WTC11 (cell line): ENCODE results near the gene DRC3. TPM values are rescaled to one million over a fixed set of nuclear protein-coding genes. Genes with fewer than 3 reads are reported as not detected.

Experiments
- ATAC-seq: fragments of 200-7000 bp; cut with Tn5 transposase; 2 replicates; pipeline ENCODE4 v1.10.0; 2021; ENCODE audit warnings: mild to moderate bottlenecking, moderate library complexity
- CTCF ChIA-PET: fragments of 300-600 bp; sonication (Branson Sonifier 250); formaldehyde crosslinking; loops from one replicate; lab custom pipeline; 2021; ENCODE audit warnings: antibody characterized with exemption; lab: Charles Lee
- POLR2A ChIA-PET: fragments of 350-600 bp; sonication (Branson Sonifier 250); formaldehyde crosslinking; loops from one replicate; lab custom pipeline; 2021; ENCODE audit warnings: antibody characterized with exemption; lab: Charles Lee
- DNase-seq: peaks from one replicate; pipeline ENCODE4 v3.0.0; 2021; ENCODE audit warnings: low spot score
- H3K27ac Mint-ChIP-seq: 2 replicates; pipeline ENCODE4 v1.8.0; 2021; ENCODE audit warnings: mixed read lengths
- H3K27me3 Mint-ChIP-seq: 2 replicates; pipeline ENCODE4 v1.8.0; 2021; ENCODE audit warnings: low read depth, mild to moderate bottlenecking, moderate library complexity, mixed read lengths
- H3K36me3 Mint-ChIP-seq: 2 replicates; pipeline ENCODE4 v1.8.0; 2021; ENCODE audit warnings: mixed read lengths
- H3K4me1 Mint-ChIP-seq: 2 replicates; pipeline ENCODE4 v1.8.0; 2022; ENCODE audit warnings: mixed read lengths
- H3K4me3 Mint-ChIP-seq: 2 replicates; pipeline ENCODE4 v1.8.0; 2021; ENCODE audit warnings: mild to moderate bottlenecking, moderate library complexity, mixed read lengths
- H3K9me3 Mint-ChIP-seq: 2 replicates; pipeline ENCODE4 v1.8.0; 2021; ENCODE audit warnings: mixed read lengths
- ELF4 ChIP-seq: sonication (generic); formaldehyde crosslinking; IDR thresholded peaks from 2 replicates; pipeline ENCODE4 v1.8.1; 2022; ENCODE audit warnings: low read depth, mild to moderate bottlenecking, moderate library complexity, missing genetic modification reagents
- EMX1 ChIP-seq: fragments of 250-450 bp; sonication (Bioruptor Pico); IDR thresholded peaks from 2 replicates; pipeline ENCODE4 v1.8.0; 2021; ENCODE audit warnings: mild to moderate bottlenecking
- FOXK1 ChIP-seq: sonication (generic); formaldehyde crosslinking; IDR thresholded peaks from 2 replicates; pipeline ENCODE4 v1.8.0; 2022; ENCODE audit warnings: mild to moderate bottlenecking, moderate library complexity, missing genetic modification reagents
- GTF2I ChIP-seq: fragments of 250-450 bp; sonication (Bioruptor Pico); conservative IDR thresholded peaks from 2 replicates; pipeline ENCODE4 v1.4.0; 2021; ENCODE audit warnings: mild to moderate bottlenecking
- JUN ChIP-seq: sonication (generic); formaldehyde crosslinking; IDR thresholded peaks from 2 replicates; pipeline ENCODE4 v1.8.0; 2023; ENCODE audit warnings: mild to moderate bottlenecking, missing genetic modification reagents
- MYBL2 ChIP-seq: sonication (generic); formaldehyde crosslinking; IDR thresholded peaks from 2 replicates; pipeline ENCODE4 v1.8.1; 2023; ENCODE audit warnings: mild to moderate bottlenecking, moderate library complexity, missing genetic modification reagents
- ZNF396 ChIP-seq: fragments of 250-450 bp; sonication (Bioruptor Pico); IDR thresholded peaks from 2 replicates; pipeline ENCODE4 v1.8.0; 2021; ENCODE audit warnings: mild to moderate bottlenecking, moderate library complexity, borderline replicate concordance
- total RNA-seq: library from RNA; stranded (reverse); gene quantifications from 3 replicates; pipeline ENCODE4 v1.2.3, GENCODE V29; 2021
- TF ChIP-seq, protein P1 (sequence below): fragments of 200-600 bp; IDR thresholded peaks from 2 replicates; pipeline ENCODE4 v1.8.0; 2022; ENCODE audit warnings: antibody characterized with exemption
- TF ChIP-seq, protein P2 (sequence below): fragments of 250-450 bp; sonication (Bioruptor Pico); IDR thresholded peaks from 2 replicates; pipeline ENCODE4 v2.1.2; 2022; ENCODE audit warnings: mild to moderate bottlenecking, moderate library complexity
- TF ChIP-seq, protein P3 (sequence below): sonication (generic); formaldehyde crosslinking; conservative IDR thresholded peaks from 2 replicates; pipeline ENCODE4 v1.8.1; 2022; ENCODE audit warnings: mild to moderate bottlenecking, missing genetic modification reagents
- TF ChIP-seq, protein P4 (sequence below): sonication (generic); formaldehyde crosslinking; IDR thresholded peaks from 2 replicates; pipeline ENCODE4 v1.8.0; 2022; ENCODE audit warnings: missing genetic modification reagents
- TF ChIP-seq, protein P5 (sequence below): sonication (generic); formaldehyde crosslinking; IDR thresholded peaks from 2 replicates; pipeline ENCODE4 v1.8.0; 2023; ENCODE audit warnings: mild to moderate bottlenecking, missing genetic modification reagents
- TF ChIP-seq, protein P6 (sequence below): sonication (generic); formaldehyde crosslinking; IDR thresholded peaks from 2 replicates; pipeline ENCODE4 v1.8.1; 2023; ENCODE audit warnings: mild to moderate bottlenecking, missing genetic modification reagents
- TF ChIP-seq, protein P7 (sequence below): fragments of 250-450 bp; sonication (Bioruptor Pico); IDR thresholded peaks from 2 replicates; pipeline ENCODE4 v1.9.0; 2021; ENCODE audit warnings: mild to moderate bottlenecking

The DRC3 gene
- total RNA-seq, 1 experiment from 2014 or later, result 0.42 TPM

DNA sequence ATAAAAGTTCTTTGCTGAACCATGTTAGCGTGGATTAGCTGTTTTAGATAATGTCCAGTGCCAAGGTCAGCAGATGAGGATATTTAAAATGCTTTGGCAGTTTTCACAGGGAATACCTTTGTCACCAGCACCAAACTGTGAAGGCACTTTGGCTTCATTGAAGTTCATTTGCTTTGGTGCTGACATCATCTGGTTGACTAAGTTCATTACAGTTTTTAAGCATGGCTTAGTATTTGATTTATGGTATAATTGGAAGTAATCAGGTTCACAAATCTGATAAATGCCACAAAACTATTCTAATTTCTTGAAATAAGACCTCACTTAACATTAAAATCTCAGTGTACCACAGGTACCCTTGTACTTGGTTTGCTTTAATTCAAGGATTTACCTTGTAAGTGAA lies 70.8 kb downstream of the DRC3 start:
- peaks cover 18% of the 10 kb centered on the region for H3K4me1 Mint-ChIP-seq
- H3K27ac Mint-ChIP-seq, result no peak overlapping the region
- H3K4me3 Mint-ChIP-seq, result no peak overlapping the region
- H3K27me3 Mint-ChIP-seq, result no peaks in the 10 kb centered on the region; the same call in 1 of the 2 replicates
- no peak for TF ChIP-seq MYBL2
- TF ChIP-seq, protein P1, sequence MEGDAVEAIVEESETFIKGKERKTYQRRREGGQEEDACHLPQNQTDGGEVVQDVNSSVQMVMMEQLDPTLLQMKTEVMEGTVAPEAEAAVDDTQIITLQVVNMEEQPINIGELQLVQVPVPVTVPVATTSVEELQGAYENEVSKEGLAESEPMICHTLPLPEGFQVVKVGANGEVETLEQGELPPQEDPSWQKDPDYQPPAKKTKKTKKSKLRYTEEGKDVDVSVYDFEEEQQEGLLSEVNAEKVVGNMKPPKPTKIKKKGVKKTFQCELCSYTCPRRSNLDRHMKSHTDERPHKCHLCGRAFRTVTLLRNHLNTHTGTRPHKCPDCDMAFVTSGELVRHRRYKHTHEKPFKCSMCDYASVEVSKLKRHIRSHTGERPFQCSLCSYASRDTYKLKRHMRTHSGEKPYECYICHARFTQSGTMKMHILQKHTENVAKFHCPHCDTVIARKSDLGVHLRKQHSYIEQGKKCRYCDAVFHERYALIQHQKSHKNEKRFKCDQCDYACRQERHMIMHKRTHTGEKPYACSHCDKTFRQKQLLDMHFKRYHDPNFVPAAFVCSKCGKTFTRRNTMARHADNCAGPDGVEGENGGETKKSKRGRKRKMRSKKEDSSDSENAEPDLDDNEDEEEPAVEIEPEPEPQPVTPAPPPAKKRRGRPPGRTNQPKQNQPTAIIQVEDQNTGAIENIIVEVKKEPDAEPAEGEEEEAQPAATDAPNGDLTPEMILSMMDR, result no peak
- TF ChIP-seq, protein P2, sequence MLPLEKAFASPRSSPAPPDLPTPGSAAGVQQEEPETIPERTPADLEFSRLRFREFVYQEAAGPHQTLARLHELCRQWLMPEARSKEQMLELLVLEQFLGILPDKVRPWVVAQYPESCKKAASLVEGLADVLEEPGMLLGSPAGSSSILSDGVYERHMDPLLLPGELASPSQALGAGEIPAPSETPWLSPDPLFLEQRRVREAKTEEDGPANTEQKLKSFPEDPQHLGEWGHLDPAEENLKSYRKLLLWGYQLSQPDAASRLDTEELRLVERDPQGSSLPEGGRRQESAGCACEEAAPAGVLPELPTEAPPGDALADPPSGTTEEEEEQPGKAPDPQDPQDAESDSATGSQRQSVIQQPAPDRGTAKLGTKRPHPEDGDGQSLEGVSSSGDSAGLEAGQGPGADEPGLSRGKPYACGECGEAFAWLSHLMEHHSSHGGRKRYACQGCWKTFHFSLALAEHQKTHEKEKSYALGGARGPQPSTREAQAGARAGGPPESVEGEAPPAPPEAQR (CRISPR knock-in tag), result no peak
- no peak for TF ChIP-seq ZNF396 (CRISPR knock-in tag)
- TF ChIP-seq, protein P3, sequence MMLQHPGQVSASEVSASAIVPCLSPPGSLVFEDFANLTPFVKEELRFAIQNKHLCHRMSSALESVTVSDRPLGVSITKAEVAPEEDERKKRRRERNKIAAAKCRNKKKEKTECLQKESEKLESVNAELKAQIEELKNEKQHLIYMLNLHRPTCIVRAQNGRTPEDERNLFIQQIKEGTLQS (CRISPR knock-in tag), result no peak
- no peak for TF ChIP-seq ELF4 (CRISPR knock-in tag)
- TF ChIP-seq, protein P4, sequence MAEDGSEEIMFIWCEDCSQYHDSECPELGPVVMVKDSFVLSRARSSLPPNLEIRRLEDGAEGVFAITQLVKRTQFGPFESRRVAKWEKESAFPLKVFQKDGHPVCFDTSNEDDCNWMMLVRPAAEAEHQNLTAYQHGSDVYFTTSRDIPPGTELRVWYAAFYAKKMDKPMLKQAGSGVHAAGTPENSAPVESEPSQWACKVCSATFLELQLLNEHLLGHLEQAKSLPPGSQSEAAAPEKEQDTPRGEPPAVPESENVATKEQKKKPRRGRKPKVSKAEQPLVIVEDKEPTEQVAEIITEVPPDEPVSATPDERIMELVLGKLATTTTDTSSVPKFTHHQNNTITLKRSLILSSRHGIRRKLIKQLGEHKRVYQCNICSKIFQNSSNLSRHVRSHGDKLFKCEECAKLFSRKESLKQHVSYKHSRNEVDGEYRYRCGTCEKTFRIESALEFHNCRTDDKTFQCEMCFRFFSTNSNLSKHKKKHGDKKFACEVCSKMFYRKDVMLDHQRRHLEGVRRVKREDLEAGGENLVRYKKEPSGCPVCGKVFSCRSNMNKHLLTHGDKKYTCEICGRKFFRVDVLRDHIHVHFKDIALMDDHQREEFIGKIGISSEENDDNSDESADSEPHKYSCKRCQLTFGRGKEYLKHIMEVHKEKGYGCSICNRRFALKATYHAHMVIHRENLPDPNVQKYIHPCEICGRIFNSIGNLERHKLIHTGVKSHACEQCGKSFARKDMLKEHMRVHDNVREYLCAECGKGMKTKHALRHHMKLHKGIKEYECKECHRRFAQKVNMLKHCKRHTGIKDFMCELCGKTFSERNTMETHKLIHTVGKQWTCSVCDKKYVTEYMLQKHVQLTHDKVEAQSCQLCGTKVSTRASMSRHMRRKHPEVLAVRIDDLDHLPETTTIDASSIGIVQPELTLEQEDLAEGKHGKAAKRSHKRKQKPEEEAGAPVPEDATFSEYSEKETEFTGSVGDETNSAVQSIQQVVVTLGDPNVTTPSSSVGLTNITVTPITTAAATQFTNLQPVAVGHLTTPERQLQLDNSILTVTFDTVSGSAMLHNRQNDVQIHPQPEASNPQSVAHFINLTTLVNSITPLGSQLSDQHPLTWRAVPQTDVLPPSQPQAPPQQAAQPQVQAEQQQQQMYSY (CRISPR knock-in tag), result no peak
- no peak for TF ChIP-seq JUN (CRISPR knock-in tag)
- TF ChIP-seq, protein P5, sequence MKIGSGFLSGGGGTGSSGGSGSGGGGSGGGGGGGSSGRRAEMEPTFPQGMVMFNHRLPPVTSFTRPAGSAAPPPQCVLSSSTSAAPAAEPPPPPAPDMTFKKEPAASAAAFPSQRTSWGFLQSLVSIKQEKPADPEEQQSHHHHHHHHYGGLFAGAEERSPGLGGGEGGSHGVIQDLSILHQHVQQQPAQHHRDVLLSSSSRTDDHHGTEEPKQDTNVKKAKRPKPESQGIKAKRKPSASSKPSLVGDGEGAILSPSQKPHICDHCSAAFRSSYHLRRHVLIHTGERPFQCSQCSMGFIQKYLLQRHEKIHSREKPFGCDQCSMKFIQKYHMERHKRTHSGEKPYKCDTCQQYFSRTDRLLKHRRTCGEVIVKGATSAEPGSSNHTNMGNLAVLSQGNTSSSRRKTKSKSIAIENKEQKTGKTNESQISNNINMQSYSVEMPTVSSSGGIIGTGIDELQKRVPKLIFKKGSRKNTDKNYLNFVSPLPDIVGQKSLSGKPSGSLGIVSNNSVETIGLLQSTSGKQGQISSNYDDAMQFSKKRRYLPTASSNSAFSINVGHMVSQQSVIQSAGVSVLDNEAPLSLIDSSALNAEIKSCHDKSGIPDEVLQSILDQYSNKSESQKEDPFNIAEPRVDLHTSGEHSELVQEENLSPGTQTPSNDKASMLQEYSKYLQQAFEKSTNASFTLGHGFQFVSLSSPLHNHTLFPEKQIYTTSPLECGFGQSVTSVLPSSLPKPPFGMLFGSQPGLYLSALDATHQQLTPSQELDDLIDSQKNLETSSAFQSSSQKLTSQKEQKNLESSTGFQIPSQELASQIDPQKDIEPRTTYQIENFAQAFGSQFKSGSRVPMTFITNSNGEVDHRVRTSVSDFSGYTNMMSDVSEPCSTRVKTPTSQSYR (CRISPR knock-in tag), result no peak
- TF ChIP-seq, protein P6, sequence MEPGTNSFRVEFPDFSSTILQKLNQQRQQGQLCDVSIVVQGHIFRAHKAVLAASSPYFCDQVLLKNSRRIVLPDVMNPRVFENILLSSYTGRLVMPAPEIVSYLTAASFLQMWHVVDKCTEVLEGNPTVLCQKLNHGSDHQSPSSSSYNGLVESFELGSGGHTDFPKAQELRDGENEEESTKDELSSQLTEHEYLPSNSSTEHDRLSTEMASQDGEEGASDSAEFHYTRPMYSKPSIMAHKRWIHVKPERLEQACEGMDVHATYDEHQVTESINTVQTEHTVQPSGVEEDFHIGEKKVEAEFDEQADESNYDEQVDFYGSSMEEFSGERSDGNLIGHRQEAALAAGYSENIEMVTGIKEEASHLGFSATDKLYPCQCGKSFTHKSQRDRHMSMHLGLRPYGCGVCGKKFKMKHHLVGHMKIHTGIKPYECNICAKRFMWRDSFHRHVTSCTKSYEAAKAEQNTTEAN (CRISPR knock-in tag), result no peak
- no peak for TF ChIP-seq EMX1 (CRISPR knock-in tag)
- CTCF ChIA-PET, result interaction anchor here (1.2 kb wide), 1 partner anchor 774 kb away, joined by 3 read pairs; no protein-coding TSS in a partner anchor
- H3K9me3 Mint-ChIP-seq, result no peaks in the 10 kb centered on the region
- ATAC-seq, result no peak
- no peak for DNase-seq
- POLR2A ChIA-PET, result no interaction called here
- peaks cover 19% of the 10 kb centered on the region for H3K36me3 Mint-ChIP-seq

DNA sequence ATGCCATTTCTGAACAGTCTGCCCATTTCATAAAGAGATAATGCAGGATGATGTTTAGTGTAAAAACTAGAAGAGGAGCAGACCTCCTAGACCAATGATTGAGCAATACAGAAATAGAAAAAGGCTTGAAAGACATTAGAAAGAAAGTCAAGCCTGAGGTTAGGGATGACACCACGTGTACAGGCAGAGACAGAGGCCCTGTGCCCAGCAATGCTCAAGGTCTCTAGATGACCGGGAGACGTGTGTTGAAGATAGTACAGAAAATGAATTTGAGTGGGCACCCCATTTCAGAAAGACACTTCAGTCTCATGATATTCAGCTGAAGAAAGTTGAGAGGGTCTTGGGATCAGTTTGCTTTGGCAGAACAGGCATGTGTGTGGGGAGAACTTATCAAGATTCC lies 71.9 kb downstream of the DRC3 start:
- DNase-seq (no peak), ATAC-seq (no peak)
- ChIA-PET CTCF (no interaction called here), POLR2A (no interaction called here)
- Mint-ChIP-seq H3K36me3 (peaks cover 19% of the 10 kb centered on the region), H3K4me1 (peaks cover 18% of the 10 kb centered on the region), H3K4me3 (no peak overlapping the region), H3K27me3 (no peaks in the 10 kb centered on the region), H3K9me3 (no peaks in the 10 kb centered on the region), H3K27ac (no peak overlapping the region)
- TF ChIP-seq GTF2I (CRISPR knock-in tag), result no peak
- no peak for TF ChIP-seq EMX1 (CRISPR knock-in tag)
- TF ChIP-seq FOXK1, result no peak
- TF ChIP-seq, protein P4 (CRISPR knock-in tag), result no peak
- TF ChIP-seq, protein P1, result no peak
- TF ChIP-seq, protein P7, sequence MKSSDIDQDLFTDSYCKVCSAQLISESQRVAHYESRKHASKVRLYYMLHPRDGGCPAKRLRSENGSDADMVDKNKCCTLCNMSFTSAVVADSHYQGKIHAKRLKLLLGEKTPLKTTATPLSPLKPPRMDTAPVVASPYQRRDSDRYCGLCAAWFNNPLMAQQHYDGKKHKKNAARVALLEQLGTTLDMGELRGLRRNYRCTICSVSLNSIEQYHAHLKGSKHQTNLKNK (CRISPR knock-in tag), result no peak
